Glomerular visceral epithelial cell (primary cell): ENCODE results near the gene DCUN1D1.
A peak's percentile ranks its signal among the peaks of the same experiment; 100 is the strongest.
"Not testable (repeated sequence)": the region's sequence is repeated elsewhere in the genome, so short reads cannot be mapped to it uniquely, and the experiment has no call there.

Experiments
- DNase-seq: peaks from one replicate; pipeline ENCODE4 v3.0.0-alpha.2; 2016; ENCODE audit errors: extremely low spot score

Gene DCUN1D1

DNA sequence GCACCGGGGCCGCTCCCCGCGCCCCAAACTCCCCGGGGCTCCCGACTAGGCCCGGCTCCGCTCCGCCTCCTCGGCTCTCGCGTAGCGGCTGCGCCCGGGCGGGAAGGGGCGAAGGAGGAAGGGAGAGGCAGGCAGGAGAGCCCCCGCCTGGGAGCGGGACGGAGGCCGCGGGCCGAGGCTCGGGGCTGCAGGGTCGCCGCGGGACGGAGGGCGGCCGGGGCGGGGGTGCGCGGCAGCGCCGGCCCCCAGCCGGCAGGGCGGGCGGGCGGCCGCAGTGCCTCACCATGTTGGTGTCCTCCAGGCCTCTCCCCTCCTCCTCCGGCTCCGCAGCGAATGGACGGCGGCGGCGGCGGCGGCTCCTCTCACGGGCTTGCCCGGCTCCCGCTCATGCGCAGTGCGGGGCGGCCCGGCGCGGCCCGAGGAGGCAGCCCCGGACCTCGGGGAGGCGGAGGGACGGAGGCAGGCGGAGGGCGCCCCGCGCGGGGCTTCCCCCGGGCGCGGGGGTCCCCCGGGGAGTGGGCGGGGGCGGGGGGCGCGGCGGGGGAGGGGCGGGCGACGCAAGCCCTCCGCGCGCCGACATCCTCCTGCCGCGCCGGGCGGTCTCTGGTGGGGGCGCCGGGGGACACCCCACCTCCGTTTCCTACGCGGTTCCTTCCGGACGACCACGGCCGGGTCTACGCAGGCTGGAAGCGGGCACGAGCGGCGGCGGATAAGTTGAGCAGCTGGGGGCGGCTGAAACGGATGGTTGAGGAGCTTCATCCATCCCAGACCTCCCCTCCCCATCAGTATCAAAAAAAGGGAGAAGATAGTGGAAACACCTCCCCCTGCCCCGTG lies at the start of gene DCUN1D1:
DCUN1D1 (minus strand) TSS at position 335 of the 834 bp plus-strand sequence; CDS start at position 286, 49 bp downstream.
- DNase-seq: peak; percentile 89

DNA sequence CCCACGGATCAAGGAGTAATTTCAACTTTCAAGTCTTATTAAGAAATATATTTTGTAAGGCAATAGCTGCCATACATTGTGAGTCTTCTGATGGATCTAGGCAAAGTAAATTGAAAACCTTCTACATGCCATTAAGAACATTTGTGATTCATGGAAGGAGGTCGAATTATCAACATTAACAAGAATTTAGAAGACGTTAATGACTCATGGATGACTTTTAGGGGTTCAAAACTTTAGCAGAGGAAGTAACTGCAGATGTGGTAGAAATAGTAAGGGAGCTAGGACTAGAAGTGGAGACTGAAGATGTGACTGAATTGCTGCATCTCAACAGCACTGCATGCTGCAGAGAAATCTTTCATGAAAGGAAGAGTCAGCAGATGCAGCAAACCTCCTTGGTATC lies 48.1 kb upstream of the DCUN1D1 start:
- no peak for DNase-seq

DNA sequence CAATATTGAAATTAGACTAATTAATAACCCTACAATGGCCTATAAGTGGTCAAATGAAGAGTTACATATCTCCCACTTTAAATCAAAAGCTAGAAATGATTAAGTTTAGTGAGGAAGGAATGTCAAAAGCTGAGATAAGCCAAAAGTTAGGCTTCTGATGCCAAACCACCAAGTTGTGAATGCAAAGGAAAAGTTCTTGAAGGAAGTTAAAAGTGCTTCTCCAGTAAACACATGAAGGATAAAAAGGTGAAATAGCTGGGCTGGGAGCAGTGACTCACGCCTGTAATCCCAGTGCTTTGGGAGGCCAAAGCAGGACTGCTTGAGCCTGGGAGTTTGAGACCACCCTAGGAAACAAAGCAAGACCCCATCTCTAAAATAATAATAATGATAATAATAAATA lies 46.9 kb upstream of the DCUN1D1 start:
- DNase-seq: no peak

DNA sequence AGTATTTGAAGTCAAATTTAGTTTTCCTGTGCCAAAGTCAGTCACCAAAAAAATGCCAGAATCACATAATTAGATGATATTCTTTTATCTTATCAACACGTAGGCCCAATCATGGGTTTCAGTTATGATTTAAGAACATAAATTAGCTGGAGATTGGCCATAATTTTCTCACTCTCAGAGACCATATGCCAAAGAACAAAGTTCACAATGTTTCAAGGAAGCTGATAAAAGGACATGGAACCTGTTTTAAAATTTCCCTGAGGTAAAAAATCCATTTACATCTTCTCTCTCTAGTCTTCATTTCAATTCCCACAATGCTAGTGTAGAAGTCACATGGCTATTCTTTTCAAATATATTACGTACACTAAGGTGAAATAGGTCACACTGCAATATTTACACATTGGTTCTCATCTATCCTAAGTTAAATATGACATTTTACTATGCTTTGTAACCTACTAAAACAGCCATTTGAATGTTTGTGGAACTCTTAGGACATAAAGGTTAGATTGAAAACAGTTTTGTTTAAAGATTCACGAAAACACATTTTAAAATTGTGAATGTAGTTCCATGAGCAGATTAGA lies 42.7 kb upstream of the DCUN1D1 start:
- no peak for DNase-seq

DNA sequence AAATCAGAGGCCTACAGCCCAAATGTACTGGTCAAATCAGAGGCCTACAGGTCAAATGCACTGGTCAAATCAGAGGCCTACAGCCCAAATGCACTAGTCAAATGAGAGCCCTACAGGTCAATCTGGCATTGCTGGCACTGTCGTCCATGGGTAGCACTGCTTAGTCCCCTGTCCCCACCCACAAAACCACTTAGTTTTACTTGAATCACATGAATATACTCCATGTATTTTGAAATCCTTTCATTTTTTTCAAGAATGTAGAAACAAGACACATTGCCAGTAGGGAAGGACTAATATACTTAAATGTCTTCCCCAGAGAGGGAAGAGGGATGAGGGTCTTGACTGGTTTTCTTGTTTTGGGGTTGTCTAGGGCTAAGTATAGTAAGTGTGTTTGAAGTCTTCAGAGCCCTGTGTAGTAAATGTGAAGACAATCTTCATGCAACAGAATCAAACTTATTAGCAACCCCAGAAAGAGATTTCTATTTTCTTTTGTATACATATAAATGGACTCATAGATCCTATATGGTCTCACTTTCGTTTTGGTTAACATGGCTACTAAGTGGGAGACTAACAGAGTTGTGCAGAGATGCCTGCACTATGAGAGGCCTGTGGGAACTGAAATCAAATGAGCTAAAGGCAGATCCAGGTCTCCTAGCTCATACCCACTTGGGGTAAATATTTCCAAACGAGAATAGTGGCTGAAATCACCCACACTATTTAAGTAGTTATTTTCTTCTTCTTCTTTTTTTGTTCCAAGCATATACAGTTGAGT lies 38.3 kb upstream of the DCUN1D1 start:
- DNase-seq: no peak

DNA sequence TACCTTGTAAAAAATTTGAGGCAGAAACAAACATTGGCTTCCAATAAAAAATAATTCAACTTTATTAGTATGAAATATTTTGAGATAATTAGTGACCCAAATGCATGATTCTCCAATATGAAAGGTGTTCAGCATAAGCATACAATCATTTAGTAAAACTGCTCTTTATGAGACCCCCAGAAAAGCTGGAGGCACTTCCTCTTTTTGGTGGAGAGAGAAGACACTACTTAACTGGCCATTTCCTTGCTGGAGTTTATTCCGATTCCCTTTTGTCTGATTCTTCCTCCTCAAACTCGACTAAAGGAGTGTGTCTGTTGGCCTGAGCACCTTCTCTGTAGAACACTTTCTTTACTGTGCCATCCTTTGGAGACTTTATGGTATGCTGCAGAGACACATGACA lies 34.8 kb upstream of the DCUN1D1 start:
- no peak for DNase-seq

DNA sequence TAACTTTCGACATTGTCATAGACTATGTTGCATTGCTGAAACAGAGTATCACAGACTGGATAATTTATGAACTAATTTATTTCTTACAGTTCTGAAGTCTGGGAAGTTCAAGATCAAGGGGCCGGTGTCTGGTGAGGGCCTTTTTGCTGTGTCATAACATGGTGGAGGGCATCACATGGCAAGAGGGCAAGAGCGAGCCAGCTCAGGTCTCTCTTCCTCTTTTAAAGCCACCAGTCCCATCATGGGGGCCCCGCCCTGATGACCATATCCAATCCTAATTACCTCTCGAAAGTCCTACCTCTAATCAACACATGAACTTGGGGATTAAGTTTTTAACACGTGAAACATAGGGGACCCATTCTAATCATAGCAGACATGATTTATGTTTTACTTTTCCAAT lies 33.5 kb upstream of the DCUN1D1 start:
- no peak for DNase-seq

DNA sequence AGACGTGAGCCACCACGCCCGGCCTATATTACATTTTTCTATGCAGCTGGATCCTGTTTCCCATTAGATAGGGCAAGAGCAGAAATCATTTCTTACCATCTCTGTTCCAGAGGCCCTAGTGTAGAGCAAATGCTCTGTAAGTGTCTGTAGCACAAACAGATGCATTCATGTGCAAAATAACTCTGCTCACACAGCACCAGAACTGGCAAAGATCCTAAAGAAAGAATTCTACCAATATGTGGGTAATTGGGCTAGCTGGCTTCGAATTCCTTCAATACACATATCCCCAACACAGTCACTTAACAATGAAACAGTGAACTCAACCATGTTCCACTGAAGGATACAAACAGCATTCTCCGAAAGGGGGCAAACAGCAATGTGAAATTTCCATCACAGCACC lies 32.7 kb upstream of the DCUN1D1 start:
- no peak for DNase-seq

DNA sequence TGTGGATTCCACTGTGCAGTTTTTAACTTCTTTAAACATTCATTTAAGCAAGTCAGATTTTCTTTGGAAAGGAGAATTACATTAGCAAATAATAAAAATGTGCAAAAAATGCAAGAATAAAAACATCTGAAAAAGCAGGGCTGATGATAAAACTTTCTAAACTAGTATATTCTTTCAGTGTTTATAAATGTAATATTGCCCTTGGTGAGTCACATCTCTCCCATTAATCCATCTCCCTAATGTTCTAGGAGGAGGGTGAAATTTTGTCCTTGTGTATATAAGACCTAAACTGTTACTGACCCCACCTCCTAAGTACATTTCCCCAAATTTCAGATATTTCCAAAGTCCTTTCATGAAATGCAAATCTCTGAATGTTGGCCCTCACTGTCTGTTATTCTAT lies 28.5 kb upstream of the DCUN1D1 start:
- no peak for DNase-seq

DNA sequence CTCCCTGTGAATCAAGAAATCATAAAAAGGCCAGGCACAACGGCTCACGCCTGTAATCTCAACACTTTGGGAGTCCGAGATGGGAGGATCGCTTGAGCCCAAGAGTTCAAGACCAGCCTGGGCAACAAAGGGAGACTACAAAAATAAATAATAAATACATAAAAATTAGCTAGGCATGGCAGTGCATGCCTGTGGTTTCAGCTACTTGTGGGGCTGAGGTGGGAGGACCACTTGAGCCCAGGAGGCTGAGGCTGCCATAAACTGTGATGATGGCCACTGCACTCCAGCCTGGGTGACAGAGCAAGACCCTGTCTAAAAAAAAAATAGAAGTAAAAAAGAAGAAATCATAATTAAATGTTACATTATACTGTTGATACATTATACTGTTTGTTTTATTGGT lies 28.0 kb upstream of the DCUN1D1 start:
- DNase-seq: no peak

DNA sequence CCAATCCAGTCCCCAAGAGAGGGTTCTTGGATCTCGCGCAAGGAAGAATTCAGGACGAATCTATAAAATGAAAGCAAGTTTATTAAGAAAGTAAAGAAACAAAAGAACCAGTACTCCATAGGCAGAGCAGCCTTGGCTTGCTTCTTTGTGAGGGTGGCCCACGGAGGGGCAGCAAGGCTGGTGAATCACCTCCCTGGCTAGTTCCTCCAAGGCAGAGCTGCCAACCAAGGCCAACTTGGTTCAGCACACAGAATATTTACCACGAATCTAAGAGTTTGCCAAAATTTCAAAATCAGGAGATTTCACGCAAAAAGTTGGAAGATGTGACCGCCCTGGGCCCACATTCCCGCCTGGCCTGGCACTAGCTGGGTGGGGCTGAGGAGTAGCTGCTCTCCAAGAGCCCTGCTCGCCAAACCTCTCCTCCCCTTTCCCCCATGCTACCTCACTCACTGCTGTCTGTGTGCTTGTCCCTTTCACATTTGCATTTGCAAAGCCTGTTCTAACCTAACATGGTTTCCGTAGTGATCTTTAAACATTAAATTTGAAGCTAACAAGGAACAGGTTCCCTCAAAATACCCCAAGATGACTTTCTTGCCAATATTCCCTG lies 26.2 kb upstream of the DCUN1D1 start:
- no peak for DNase-seq

DNA sequence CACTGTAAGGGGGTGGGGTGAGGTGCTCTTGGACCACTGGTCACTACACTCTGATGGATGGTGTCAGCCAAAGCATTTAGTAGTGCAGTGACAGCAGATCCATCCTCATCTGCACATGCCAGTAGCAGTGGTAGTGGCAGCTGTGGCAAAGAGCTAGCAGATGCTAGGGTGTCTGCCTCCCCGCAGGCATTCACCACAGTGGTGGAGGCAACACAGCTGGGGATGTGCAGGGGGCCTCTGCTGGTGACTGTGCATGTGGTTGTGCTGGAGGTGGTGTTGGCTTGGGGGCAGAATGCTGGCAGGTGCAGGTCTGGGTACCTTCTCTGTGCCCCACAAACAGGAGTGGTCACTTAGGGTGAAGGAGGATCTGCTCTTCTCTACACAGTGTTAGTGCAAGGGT lies 19.4 kb upstream of the DCUN1D1 start:
- no peak for DNase-seq

DNA sequence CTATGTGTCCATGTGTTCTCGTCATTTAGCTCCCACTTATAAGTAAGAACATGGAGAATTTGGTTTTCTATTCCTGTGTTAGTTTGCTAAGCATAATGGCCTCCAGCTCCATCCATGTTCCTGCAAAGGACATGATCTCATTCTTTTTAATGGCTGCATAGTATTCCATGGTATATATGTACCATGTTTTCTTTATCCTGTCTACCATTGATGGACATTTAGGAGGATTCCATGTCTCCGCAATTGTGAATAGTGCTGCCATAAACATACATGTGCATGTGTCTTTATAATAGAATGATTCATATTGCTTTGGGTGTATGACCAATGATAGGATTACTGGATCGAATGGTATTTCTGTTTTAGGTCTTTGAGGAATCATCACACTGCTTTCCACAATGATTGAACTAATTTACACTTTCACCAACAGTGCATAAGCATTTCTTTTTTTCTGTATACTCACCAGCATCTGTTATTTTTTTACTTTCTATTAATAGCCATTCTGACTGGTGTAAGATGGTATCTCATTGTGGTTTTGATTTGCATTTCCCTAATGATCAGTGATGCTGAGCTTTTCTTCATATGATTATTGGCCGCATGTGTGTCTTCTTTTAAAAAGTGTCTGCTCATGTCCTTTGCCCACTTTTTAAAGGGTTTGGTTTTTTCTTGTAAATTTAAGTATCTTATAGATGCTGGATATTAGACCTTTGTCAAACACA lies 13.3 kb upstream of the DCUN1D1 start:
- DNase-seq: not testable (repeated sequence)

DNA sequence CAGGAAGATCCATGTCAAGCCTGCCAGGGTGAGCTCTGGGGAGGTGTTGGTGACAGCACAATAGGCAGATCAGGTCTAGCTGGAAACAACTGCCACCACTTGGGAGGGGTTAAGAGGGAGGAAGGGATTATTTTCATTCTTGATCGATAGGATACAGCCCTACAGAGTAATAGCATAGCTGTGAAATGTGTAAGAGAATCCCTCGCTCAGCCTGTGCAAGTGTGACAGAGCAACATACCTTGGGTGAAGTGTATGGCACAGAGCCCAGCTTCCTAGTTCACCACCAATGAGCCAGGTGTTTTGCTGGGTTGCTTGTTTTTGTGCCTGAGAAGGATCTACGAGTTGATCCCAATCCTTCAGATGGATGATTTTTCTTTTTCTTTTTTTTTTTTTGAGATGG lies 9.2 kb upstream of the DCUN1D1 start:
- DNase-seq: no peak

DNA sequence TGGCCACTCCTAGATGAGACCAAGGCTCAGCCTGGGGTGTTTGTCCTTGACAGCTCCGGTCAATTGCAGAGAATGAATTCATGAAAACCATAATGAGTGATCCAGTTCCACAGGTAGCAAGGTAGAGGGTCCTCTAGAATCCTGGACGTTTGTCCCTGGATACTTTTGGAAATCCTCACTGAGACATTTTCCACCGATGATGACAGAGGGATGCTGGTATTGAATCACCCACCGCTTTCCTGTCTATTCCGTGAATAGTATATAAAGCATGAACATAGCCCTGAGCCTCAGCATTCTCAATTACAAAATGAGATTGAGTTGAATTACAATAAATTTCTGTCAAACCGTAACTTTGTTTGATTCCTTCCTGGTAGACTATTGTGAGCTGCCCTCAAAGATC lies 5.7 kb upstream of the DCUN1D1 start:
- DNase-seq: no peak

DNA sequence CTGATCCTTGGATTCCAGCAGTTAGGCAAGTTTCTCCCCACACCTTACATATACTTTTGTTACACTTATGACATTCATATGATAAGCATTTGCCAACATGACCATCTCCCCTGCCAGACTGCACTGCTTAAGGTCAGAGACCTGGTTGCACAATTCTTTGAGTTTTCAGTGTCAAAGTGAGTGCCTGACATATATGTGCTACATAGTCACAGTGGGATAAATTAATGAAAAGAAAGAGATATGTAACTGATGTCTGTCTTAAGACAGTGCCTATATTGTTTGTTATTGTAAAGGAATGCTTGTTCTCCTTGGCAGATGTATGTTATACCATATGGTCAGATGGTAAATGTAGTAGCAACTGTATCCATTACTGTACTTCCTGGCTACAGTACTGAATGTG lies 3.5 kb upstream of the DCUN1D1 start:
- no peak for DNase-seq

DNA sequence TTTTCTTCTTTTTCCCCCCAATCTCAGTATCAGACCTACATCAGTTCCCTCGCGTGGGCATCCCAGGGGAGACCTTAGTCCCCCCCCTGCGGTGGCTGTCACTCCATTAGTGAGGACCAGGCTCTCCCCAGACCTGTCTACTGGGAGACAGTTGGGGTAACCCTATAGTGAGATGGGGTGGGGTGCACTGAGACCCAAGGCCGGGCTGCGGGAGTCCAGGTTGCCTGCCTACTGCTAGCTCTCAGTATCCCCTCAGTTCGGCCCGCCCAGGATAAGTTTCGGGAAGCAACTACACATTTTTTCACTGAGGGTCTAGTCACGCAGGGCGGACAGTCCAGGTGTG lies 671 bp upstream of the DCUN1D1 start:
- no peak for DNase-seq

DNA sequence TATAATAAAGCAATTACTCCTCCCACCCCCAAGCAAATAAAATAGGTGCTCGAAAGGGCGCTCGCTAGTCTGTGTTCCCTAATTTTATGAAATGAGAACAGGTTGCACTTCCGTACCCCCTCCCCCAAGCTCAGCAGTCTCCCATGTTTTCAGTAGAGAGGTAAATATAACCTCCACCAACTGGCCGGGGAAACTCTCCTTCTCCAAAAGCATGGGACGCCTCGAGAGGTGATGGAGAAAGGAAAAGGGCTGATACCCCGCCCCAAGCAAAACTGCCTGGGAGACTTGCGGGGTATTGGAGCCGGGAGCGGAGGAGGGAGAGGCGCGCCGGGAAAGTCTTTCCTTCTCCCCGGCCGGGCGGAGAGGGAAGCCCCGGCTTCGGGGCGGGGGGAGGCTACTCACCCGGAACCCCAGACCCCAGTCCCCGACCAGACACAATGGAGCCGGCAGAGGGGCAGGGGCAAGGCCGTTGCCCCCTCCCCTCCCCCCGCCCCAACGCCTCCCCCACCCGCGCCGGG lies 605 bp downstream of the DCUN1D1 start:
- DNase-seq: peak; percentile 23

DNA sequence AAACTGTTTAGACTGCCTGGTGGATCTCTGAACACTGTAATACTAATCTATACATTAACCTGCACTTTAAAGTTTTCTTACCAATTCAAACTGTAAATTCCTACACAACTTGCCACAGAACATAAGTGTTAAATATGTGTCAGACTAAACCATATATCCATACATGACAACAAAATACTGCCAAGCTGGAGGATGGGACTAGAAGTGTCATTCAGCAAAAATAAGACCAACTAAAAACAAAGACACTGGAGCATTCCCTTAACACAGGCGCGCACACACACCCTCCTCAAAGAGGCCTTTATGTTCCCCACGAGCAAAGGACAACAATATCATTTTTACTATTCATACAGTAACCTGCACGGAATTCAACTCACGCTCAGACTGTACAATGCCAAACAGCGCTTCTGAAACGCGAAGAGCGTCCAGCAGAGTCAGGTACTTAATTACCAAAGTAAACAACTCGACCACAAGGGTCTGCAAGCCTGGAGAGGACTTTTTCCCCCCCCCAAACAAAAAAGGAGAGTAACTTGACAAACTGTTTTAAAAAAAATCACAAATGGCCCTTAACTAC lies 1.1 kb downstream of the DCUN1D1 start:
- no peak for DNase-seq

DNA sequence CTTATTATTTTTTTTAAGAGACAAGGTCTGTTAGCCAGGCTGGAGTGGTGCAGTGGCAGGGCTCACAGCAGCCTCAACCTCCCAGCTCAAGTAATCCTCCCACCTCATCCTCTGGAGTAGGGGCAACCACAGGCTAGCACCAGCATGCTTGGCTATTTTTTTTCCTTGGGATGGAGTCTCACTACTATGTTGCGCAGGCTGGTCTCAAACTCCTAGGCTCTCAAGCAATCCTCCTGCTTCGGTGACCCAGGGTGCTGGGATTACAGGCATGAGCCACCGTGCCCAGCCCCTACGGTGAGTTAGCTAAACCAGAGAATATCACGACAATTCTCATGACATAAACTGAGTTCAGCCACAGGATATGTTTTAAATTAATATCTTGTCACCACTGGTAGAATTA lies 2.0 kb downstream of the DCUN1D1 start:
- DNase-seq: no peak

DNA sequence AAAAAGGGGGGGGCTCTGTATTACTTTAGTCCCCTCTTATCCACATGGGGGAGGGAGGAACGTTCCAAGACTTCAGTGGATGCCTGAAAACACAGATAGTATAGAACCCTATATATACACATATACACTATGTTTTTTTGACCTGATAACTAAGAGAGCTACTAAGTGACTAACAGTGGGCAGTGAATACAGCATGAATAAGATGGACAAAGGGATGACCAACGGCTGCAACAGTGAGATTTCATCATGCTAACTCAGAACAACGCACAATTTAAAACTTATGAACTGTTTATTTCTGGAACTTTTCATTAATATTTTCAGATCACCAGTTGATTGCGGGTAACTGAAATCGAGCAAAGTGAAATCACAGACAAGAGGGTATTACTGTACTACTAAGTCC lies 7.3 kb downstream of the DCUN1D1 start:
- DNase-seq: no peak
